Measurements from ENCODE around the gene D2HGDH. TPM values are rescaled to one million over a fixed set of nuclear protein-coding genes. Genes with fewer than 3 reads are reported as not detected.
"Not testable (repeated sequence)": the region's sequence is repeated elsewhere in the genome, so short reads cannot be mapped to it uniquely, and the experiment has no call there.

Gene D2HGDH
- total RNA-seq, 1 donor from 2014 or later: 13.9 TPM

GRCh38 chr2:241730671-241731293 is 3.6 kb upstream of the D2HGDH start:
- H3K4me3 ChIP-seq (ENCODE audit: low read depth, low read length): no peak overlapping the region
- DNase-seq (ENCODE audit: low read depth): no peak
- TF ChIP-seq CTCF (conservative IDR thresholded peaks at IDR 0.05; ENCODE audit: low read depth, low read length): no peak

- TF ChIP-seq CTCF (conservative IDR thresholded peaks at IDR 0.05; ENCODE audit: low read depth, low read length): peak; percentile 42
- not testable (repeated sequence) for H3K4me3 ChIP-seq (ENCODE audit: low read depth, low read length); DNase-seq (ENCODE audit: low read depth)
Observed at GRCh38 chr2:241732513-241733186, 1.8 kb upstream of the D2HGDH start.

GRCh38 chr2:241733391-241734207 is 831 bp upstream of the D2HGDH start:
- peak overlapping the region; percentile 57 for H3K4me3 ChIP-seq (ENCODE audit: low read depth, low read length)
- no peak for TF ChIP-seq CTCF (conservative IDR thresholded peaks at IDR 0.05; ENCODE audit: low read depth, low read length)
- DNase-seq (ENCODE audit: low read depth): no peak

GRCh38 chr2:241734208-241734466 is 293 bp upstream of the D2HGDH start:
- no peak for DNase-seq (ENCODE audit: low read depth)
- peak; percentile 19 for TF ChIP-seq CTCF (conservative IDR thresholded peaks at IDR 0.05; ENCODE audit: low read depth, low read length)
- H3K4me3 ChIP-seq (ENCODE audit: low read depth, low read length): peak overlapping the region; percentile 57

GRCh38 chr2:241736111-241736510 is 1.7 kb downstream of the D2HGDH start:
- DNase-seq (ENCODE audit: low read depth): peak; percentile 10
- TF ChIP-seq CTCF (conservative IDR thresholded peaks at IDR 0.05; ENCODE audit: low read depth, low read length): no peak
- H3K4me3 ChIP-seq (ENCODE audit: low read depth, low read length): peak overlapping the region; percentile 91

GRCh38 chr2:241738040-241738686 is 3.7 kb downstream of the D2HGDH start:
- TF ChIP-seq CTCF (conservative IDR thresholded peaks at IDR 0.05; ENCODE audit: low read depth, low read length): no peak
- H3K4me3 ChIP-seq (ENCODE audit: low read depth, low read length): no peak overlapping the region
- DNase-seq (ENCODE audit: low read depth): no peak
